T follicular helper cell (primary cell): Measurements from ENCODE around the gene LRRFIP2.
"Not testable (repeated sequence)": the region's sequence is repeated elsewhere in the genome, so short reads cannot be mapped to it uniquely, and the experiment has no call there.

Source experiments
- DNase-seq: peaks from one replicate; pipeline ENCODE4 v3.0.0-alpha.2; 2020; ENCODE audit warnings: low read depth

Gene LRRFIP2

DNA sequence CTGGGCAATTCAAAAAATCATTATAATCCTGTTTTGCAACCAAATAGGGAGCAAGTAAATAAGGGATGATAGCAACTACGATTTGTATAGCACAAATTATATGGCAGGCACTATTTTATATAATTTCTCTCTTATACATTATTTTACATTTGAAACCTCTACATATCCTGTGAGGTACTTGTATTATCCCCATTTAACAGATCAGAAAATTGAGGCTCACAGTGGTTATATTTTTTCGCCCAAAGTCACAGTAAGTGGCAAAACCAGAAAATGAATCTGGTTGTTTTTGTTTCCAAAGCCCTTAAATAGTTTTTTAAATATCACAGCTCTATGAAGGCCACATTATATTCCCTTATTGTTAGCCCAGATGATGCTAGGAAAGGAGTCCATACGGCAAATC, 106.8 kb downstream of the LRRFIP2 start:
- no peak for DNase-seq

DNA sequence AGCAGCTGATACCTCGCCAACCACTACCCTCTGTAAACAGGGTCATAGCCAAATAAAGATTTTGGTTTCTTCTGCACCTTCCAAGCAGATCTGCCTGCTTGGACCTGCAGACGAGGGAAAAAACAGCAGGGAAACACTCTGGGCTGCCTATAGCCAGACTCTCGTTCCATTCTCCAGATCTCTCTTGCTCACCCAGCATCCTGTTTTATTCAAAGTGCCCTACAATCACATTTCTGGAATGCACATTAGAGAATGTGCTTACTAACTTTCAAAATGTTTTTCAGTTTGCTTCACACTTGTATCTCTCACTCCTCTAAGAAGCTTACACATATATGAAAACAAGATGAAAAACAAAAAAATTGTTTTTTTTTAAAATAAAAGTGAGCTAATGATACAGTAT, 109.6 kb downstream of the LRRFIP2 start:
- DNase-seq: no peak

DNA sequence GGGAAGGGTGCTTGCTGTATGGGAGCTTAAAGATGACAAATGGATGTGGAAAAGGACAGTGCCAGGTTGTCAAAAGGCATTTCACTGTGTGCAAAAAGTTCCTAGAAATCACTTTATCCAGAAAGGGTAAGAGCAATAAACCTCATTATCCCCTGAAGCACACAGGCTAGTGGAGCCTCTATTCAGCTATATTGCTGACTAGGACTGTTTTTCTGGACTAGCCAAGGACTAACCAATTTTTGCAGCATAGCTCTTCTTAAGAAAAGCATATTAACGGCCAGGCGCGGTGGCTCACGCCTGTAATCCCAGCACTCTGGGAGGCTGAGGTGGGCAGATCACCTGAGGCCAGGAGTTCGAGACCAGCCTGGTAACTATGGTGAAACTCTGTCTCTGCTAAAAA, 116.3 kb downstream of the LRRFIP2 start:
- DNase-seq: no peak

DNA sequence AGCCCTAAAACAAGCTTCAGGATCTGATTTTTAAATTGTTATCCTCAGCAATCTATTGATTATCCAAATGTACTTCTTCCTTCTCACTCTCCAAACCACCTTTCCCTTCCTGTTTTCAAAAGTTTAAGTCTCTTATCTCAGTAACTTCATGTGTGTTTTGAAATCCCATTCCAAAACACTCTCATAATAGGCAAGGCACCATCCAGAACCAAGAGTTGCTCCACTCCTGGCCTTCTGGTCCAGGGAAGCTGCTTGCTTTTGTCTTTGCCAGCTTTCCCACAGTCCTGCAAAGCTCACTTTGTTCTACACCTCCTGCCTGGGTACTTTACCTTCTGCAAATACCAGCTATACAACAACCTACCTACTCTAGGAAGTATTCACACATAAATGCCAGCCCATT, 117.6 kb downstream of the LRRFIP2 start:
- DNase-seq: no peak

DNA sequence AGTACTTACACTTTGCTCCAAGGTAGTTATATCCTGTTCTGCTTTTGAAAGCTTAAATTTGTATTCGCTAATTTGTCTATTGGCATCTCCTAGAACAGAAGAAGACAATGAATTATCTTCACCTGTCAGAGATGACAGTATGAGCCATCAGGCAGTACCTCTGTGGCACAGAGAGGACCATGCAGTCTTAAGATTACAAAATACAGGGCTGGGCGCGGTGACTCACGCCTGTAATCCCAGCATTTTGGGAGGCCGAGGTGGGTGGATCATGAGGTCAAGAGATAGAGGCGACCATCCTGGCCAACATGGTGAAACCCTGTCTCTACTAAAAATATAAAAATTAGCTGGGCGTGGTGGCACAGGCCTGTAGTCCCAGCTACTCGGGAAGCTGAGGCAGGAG, 119.3 kb downstream of the LRRFIP2 start:
- not testable (repeated sequence) for DNase-seq

DNA sequence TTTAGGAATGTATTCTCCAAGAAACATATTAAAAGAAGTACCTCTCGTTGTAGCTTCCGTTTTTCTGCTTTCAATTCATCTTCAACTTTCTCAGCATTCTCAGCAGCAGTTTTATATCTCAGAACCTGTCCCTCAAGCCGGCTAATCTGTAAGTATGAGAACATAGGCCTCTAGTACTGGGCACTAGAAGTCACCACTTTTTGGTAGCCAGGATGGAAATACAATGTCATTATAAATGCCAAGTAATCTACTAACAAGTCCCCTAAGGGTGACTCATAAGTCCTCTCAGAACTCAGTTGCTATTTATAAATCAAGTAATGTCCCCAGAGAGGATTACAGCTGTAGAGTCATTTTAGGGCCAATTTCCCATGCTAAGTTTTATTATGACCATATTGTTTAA, 120.0 kb downstream of the LRRFIP2 start:
- DNase-seq: no peak

DNA sequence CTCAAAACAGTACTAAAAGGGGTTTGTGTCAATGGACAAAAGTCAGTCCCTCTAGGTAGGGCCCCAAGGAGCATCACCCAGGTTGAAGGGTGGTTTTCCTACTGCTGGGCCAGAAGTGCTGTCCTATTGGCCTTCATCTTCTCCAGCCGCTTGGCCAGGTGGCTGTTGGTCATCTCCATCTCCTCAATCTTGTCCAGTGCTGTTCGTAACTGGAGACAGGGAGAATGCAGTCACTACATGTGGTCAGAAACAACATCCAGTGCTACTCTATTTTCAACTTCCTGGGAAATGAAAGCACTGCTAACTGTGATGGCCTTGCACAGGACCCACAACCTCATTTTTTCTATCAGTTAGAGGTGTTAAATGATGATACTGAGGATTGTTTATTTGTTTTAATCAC, 120.6 kb downstream of the LRRFIP2 start:
- DNase-seq: no peak

DNA sequence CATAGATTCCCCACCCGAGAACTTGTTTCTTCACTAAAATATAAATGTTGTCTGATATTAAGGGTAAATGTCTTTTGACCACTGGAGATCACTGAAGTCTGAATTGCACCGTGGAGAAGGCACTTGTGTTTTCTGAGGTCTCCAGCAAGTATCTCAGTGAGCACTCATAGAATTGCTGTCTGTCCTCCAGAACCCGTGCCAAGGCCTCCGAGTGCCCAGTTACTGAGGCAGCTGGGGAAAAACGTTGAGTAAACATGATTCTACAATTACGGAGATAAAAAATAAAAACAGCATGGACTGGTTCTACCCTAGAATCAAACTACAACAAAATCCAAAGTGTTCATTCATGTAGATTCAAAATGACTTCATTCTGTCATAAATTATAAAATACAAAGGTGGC, 121.0 kb downstream of the LRRFIP2 start:
- DNase-seq: no peak

DNA sequence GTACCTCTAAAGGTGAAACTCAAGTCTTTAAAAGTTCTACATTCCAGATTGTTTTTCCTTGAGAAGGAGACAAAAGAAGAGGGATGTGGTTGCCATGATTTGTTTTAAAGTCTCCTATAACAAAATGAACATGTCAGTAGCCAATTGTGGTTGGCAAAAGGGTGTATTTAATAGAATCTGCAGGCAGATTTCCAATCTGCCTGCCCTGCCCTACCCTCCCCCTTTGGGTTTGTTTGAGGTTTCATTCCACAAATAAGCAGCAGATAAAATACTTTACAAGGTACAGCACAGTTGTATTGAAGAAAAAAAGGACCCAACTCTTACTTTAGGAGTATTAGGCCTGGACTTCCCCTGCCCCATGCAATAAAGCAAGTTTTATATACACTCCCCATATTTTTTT, 121.5 kb downstream of the LRRFIP2 start:
- DNase-seq: no peak

DNA sequence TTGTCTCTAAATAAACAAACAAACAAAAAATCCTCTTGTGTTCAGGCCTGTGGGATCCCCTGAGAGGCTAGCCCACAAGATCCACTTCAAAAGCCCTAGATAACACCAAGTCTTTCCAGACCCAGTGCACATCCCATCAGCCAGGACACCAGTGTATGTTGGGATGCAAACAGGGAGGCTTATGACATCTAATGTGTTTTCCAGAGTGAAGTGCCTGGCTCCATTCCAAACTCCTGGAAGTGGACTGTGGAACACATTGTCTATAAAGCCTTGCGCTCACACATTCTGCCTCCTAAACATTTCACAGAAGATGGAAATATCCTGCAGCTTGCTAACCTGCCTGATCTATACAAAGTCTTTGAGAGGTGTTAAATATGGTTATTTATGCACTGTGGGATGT, 124.1 kb downstream of the LRRFIP2 start:
- DNase-seq: no peak

DNA sequence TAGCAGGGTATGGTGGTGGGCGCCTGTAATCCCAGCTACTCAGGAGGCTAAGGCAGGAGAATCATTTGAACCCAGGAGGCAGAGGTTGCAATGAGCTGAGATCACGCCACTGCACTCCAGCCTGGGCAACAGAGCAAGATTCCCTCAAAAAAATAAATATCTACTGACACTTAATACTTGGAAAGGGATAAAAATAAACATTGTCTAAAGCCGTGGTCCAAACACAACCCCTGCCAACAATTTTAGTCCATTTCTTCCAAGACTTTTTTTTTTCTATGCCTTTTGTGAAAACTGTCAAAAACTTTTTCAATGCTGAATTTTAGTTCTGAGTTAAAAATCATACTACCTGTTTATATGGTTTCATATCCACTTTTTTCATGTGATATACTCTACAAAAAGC, 131.7 kb downstream of the LRRFIP2 start:
- DNase-seq: not testable (repeated sequence)

DNA sequence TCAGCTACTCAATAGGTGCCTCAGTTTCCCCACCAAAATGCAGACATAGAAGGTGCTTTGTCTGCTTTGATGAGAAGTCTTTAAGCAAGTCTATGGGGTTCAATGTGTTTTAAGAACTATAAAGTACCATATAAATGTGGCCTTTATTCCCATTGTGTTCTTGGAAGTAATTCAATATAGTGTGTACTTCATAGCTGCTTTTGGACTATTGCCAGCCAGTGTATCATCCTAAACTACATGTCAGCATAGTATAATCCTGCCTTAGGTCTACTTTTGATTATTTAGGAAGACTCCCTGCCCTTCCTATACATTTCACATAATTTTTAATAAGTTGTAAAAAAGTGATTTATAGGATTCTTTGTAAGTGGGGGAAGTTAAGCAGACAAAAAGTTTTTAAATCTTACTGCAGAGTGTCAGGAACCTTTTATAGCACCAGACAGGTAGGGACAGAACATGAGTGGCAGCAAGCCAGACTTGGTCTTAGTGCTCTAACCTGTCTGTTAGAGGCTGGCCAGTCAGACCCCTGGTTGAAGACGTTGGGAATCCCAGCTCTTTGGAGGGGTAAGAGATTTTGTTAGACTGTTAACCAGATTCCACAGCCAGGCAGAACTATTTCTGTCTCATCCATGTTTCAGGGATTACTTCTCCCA, 132.7 kb downstream of the LRRFIP2 start:
- no peak for DNase-seq

DNA sequence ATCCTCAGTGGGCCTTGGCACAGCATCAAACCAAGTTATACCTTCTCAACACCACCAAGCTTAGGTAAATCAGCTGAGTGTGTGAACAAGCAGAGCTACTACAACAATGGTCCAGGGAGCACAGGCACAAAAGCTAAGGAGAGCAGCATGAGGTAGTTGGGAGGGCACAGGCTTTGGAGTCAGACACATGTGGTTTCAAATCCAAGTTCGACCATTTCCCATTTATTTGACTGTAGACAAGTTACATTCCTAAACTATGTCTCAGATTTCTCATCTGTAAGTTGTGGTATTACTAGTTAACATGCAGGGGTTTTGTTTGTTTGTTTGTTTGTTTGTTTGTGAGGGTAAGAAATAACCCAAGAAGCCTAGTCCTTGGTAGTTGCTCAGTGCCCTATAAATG, 134.2 kb downstream of the LRRFIP2 start:
- DNase-seq: no peak

DNA sequence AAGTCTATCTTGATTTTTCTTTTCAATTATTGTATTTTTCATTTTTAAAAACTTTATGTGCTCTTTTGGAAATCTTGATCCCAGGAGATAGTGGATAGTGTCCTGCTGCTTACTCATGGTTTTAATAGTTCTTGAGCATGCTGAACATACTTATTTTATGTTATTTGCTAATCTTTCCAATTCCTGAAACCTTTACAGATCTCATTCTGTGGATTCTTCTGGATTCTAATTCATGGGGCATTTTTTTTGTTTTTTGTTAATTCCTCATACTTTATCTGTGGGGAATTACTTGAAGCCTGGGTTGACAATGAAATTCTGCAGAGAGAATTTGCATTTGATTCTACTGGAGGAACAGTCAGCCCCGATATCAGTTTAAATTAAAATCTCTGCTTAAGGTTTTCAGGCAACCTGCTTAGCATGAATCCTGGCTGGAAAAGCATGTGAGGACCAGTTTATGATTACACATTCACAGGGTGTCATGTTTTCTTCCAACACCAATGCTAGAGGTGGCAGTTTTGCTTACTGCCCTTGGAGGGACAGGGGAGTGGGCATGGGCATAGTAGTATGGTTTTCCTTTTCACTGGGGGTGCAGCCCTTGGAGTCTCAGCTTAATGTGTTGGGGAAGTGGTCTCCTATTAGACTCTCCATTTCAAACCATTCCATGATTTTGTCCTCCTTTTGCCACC, 135.1 kb downstream of the LRRFIP2 start:
- no peak for DNase-seq

DNA sequence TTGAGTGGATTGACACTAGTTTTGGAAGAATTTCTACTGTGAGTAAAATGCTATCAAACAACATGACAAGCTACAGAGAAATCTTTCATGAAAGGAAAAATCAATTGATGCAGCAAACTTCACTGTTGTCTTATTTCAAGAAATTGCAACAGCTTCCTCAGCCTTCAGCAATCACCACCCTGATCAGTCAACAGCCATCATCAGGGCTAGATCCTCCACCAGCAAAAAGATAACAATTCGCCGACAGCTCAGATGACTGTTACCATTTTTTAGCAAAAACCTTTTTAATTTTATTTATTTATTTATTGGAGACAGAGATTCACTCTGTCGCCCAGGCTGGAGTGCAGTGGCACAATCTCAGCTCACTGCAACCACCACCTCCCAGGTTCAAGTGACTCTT, 137.0 kb downstream of the LRRFIP2 start:
- DNase-seq: no peak

DNA sequence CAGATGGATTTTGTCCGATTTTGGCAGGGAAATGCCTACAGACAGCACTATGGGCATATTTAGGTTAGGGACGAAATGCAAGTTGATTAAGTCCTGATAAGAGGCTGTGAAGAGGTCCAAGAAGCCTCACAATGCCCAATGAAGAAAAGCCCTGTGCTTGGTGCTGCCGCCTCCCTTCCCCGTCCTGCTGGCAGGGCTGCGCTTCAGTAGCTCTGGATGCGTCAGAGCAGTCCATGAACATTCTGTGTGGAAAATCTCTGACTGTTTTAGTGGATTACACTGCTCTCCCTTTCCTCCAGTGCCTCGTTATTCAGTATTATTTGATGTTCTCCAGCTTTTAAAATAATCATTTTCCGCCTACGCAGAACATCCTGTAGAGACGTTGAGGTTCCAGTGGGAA, 141.4 kb downstream of the LRRFIP2 start:
- no peak for DNase-seq

DNA sequence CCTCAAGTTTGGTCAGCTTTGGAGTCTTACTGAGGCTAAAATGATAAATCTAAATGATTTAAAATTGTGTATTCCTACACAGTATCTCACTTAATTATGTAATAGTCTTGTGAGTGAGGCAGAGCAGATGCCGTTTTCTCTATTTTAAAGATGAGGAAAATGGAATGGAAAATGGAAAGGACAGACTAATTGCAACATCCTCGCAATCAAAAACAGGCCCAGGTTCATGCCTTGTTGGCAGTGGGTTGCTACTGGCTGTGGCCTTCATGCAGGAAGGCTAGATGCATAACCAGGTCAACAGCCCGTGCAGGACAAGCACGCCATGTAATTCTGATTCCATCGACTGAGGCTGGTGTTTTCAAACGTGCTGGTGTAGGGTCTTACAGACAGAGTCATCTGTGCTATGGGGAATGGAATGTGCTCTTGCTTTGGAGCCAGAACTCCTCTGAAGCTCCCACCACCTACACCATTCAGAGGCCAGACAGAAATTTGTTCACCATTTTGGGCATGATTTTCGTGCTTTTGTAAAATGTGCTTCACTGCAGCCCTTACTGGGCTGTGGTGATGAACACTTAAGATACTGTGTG, 143.2 kb downstream of the LRRFIP2 start:
- no peak for DNase-seq

DNA sequence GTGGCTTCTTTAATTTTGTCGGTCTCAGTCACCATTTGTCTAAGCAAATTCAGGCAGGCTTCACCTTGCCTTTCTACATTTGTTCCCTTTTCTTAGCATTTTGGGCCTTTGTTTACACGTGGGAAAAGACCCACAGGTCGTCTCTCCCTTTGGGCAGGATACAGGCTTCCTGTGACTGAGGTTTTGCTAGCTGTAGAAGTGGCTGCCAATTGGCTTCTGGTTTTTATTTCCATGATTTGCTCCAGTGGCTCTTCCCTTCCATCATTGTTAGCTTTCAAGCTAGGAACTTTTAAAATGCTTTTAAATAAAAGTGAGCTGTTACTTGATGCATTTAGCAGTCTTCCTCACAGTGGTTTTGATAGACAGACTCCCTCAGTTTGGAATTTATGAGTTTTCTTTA, 143.8 kb downstream of the LRRFIP2 start:
- no peak for DNase-seq

DNA sequence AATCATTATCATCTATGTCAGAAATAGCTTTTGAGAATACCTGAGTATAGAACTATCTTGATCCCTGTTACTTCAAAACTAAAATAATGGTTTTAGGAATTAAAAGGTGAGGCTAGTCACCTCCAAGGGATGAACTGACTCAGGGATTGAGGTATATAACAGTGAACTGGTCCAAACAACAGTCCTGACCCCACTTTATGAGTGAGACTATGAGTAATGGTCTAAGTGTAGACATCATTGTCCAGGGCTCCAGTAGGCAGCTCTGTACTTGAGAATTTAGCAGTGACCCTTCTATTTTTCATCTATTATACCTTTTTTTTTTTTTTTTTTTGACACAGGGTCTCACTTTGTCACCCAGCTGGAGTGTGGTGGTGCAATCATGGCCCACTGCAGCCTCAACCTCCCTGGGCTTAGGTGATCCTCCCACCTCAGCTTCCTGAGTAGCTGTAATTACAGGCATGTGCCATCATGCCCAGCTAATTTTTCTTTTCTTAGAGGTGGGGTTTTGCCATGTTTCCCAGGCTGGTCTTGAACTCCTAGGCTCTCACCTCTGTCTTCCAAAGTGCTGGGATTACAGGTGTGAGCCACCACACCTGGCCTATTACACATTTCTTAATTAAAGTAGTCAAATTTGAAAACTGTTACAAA, 144.7 kb downstream of the LRRFIP2 start:
- no peak for DNase-seq

DNA sequence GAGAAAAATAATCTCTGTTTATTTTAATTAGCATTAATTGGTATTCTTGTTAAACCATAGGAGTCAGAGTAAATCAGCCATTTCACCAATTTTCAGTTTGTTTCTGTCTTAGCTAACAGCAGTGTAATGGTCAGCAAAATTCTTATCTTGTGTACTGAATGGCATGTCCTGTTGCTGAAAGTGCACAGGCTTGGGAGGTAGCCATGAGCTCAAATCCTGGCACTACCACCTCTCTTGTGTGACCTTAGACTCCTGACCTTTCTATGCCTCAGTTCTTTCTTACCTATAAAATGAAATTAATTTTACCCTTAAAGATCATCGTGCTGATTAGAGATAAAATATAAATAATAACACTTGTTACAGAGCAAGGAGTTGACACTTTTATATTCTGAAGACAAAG, 145.3 kb downstream of the LRRFIP2 start:
- DNase-seq: no peak

DNA sequence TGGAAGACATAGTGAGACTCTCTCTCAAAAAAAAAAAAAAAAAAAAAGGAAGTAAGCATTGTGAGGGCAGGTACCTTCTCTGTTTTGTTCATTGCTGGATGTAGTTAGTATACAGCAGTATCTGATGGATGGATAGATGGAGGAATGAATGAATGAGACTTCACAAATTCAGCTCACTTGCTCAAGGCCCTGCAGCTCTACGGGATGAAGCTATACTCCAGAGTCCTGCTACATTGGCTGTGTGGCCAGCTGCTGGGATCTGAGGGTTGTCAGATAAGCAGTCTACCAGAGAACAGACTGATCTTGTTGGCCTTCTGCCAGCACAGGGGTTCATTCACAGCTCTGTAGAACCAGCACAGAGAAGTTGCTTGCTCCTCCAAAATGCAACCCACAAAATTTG, 146.1 kb downstream of the LRRFIP2 start:
- no peak for DNase-seq

DNA sequence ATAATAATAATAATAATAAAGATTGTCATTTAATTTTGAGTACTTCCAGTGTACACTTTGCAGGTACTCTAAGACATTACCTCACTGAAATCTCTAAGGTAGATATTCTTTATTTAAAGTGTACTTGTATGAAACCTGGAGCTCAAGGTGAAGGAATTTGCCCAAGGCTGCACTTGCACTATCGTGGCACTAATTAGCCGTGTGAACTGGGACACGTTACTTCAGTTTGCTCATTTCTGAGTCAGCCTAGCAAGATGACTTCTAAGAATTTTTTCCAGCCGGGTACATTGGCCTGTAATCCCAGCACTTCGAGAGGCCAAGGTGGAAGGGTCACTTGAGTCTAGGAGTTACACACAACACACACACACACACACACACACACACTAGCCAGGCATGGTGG, 147.5 kb downstream of the LRRFIP2 start:
- no peak for DNase-seq
